Stimulated activated CD4-positive, alpha-beta T cell treated with anti-CD3 and anti-CD28 coated beads, Interleukin-12 subunit alpha, Interleukin-12 subunit beta, amount 100 ng/mL, for 48 hours (primary cell): ENCODE measurements around the gene ADCY4.

Source experiments
- DNase-seq, 3 donors: peaks; one replicate each; pipeline ENCODE4 v3.0.0-alpha.2; 2020; ENCODE audit warnings: low read depth in 2 of 3, low spot score in 1 of 3

ADCY4 gene

DNA sequence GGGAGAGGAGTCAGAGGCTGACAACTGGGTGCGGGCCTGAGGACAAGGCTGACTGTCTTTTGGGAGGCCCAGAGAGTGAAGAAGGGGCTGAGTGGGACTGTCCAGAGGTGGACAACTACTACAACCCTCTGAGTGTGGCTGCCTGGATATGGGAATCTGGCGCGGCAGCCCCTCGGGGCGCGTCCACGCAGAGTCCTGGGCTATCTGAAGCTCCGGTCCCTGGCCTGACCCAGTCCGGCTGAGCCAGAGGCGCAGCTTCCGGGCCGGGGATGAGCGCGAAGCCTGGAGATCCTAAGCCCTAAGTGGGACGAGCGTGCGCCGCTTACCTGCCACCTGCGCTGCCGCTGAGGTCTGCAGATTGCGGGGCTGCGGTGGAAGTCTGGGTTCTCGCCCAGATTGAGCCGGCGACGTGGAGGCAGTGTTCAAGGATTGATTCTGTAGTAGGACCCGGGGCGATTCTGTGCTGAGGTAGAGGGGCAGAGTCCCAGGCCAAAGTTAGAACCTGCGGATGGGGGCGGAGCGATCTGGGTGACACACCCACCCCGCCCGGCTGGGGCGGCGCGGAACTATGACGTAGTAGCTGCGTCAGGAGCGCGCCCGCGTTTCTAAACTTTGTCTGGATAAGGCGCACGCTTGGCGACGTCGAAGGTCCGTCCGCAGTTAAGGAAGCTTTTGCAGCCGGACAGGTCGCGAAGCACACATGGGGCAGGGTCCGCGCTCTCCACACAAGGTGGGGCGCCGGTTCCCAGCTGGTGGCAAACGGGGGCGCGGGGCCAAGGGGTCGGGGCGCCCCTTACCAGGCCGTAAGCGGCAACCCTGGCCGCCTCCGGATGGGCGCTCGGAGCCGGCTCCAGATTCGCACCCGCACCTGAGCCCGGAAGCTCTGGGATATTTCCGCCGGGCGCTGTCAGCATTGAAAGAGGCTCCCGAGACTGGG lies 35.3 kb downstream of the ADCY4 start, which contains the start of the genes DHRS1 and NOP9:
Gene DHRS1 (minus strand): TSS at position 526 of the 937 bp plus-strand sequence. CDS start 674 bp downstream, outside the sequence.
Gene NOP9 (plus strand): TSS at position 596 of the 937 bp plus-strand sequence. CDS start 105 bp downstream, at position 701.
- peak; percentile 88 to 95 (median 88) for DNase-seq

DNA sequence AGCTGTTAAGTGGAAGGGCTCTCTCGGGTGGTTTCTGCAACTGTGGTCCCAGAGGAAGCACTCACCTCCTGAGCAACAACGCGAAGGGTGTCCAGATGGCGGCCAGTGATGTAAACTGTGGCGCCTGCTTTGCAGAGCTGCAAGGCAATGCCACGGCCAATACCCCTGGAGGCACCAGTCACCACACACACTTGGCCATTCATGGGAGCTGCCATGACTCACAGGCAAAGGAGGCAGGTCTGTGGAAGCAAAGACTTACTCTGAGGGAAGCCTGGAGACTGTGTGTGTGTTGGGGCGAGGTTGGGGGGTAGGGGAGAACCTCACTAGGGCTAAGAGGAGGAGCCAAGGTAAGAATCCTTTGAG lies 36.0 kb downstream of the ADCY4 start:
- DNase-seq = no peak

DNA sequence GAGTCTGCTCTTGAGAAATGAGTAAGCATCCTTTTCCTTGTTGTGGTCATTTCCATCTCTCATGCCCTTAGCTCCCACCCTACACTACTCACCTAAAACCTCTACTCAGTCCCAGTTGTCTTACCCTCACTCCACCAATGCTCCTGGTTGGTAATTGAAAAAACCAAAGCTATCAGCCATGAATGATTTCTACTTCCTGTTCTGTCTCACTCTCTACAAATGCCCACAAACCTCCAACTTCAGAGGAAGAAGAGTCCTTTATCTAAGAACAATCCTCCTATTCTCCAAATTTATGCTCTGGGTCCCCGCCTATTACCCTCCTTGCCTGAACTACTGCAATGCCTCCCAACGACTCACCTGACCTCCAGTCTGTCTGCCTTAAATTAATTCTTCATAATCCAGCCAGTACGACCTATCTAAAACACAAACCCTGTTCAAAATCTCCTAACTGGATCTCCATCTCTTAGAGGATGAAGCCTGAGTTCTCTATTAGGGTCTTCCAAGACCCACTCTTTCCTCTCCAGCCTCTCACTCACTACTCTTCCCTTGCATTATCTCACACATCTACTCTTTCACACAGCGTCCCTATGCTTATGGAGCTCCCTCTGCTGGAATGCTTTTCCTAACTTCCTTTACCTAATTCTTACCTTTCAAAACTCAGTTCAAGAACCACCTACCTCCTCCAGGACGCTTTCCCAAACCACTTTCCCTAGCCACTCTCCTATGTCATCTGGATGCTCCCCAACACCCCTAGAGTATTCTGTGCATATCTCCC lies 37.5 kb downstream of the ADCY4 start:
- no peak for DNase-seq

DNA sequence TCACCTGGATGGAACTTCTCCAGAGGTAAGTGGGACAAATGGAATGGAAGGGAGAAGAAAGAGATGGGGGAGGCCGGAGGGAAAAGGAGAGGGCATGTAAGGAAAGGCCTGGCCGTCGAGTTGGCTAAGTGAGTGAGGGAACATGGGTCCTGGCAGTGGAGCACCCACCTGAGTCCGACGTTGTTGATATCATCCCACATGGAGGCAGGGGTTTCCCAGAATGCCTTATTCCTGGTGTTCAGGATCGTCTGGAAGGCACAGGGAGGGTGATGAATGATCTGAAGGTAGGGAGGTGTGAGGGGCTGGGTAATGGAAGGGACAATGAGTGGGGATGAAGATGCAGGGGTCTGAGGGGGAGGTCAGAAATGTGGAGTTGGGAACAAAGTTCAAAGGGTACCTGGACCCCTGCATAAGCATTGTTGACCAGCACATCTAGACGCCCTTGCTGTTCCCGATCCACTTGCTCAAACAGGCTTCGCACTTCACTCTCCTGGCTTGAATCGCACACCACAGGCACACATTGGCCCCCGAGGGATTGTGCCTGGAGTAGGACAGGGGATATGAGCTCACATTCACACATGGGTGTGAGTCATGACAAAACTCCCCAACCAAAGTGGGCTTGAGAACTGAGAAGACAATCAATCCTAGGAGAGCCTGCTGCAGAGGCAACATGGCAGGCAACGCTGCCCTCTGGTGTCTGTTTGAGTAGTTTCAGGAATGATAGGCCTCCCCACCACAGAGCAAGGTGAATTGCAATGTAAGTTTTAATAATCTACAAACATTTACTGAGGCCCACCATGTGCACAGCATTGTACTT lies 38.3 kb downstream of the ADCY4 start:
- peak; percentile 60 to 71 (median 62) for DNase-seq

DNA sequence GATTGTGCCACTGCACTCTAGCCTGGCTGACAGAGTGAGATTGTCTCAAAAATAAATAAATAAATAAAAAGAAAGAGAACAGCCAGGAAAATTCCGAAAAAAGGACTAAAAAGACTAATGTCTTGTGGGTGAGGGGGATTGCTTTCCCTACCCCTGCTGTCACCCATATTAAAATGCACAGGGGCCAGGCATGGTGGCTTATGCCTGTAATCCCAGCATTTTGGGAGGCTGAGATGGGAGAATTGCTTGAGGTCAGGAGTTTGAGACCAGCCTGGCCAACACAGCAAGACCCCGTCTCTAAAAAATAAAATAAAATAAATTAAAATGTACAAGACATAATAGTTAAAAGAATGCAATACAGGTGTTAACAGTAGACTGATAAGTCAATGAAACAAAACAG lies 41.3 kb downstream of the ADCY4 start:
- DNase-seq = no peak

DNA sequence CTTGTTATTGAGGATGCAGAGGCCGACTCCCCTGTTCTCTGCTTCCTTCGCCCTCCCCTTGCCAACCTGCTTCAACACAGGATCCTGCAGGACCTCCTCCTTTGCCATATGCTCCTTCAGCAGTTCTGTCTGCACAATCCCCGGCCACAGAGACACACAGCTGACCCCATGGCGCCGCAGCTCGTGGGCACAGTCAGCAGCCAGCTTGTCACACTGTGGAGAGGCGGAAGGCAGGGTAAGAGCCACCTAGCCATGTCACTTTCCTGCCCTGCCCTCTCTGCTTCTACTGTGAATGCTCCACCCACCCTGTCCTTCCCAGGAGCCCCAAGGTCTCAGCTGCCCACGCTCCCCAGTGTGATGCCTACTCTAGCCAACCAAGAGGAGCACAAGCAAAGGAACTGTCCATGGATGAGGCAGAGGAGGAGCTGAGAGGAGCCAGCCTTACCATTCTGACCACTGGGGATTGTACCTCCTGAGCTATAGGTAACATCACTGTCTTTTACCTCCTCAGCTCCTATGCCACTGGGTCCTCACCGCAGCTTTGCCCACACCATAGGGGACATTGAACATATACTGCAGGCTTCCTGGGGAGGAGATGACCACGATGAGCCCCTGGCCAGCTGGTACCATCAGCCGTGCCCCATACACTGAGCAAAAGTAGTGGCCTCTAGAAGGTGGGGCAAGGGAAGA lies 42.6 kb downstream of the ADCY4 start:
- DNase-seq = no peak

DNA sequence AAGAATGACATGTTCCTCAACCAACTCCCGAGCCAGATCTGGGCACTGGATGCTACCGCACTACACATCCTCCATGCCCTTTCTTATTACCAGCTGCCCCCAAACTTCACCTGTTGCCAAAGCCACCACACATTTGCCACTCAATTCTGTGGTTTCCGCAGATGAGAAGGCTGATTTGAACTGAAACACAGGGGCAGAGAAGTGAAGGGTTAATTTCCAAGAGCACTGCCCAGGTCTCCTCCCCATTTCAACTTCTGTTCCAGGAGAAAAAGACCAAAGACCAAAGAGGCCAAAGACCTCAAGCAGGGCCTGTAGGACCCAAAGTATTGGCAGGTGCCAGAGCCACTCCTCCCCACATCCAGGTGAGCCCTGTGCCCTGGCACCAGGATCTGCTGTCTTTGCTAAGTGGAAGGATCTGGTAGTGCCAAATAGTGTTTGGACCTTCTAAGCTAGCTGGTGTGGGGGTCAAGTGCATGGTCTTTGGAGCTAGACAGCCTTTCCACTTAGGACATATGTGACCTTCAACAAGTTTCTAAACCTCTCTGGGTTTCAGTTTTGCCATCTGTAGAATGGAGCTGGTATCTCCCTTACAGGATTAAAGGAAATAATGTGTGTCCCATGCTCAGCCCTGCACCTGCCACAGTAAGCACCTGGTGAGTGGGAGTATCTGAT lies 43.3 kb downstream of the ADCY4 start:
- DNase-seq = no peak

DNA sequence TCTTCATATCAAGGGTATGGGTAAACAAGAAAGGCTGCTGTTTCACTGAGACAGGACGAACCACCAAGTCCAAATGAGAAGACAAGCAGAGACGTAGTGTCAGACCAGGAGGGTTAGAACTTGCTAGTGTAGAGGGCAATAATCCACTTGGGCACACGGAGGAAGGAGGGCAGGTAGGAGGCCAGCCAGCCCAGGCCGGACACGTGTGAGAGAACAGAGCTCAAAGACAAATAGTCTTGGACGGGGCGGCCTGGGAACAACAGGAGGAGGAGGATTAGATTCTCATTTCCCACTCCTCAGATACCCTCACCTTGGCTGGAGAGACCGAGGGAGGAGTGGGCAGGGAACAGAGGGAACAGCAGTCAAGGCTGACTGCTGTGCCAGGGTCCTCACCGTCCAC lies 44.1 kb downstream of the ADCY4 start:
- DNase-seq = no peak

DNA sequence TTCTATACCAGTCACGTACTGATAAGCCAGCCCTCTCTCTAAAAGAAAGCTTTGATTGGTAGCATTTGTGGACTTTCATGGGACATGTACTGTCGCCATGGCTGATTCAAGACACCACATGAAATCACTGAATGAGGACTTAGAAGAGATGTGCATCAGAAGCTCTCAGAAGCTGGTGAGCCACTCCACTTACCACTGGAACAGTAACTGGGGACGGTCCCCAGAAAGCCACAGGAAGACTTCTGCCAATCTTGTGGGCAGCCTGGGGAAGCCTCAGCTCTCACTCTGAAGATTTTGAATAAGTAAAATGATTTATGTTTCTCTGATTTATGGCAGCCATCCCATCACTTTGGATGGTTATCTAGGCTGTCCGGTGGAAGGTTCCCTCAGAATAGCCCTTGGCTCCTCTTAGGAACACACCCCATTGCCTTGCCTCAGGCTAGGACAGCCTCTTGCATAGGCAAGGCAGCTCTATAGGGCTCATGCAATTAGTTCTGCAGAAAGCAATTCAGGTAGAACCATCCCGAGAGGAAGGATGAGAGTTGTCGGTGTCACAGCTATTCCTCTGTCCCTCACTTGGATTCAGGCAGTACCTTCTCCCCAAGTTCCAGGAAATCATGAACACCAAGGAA lies 45.1 kb downstream of the ADCY4 start:
- peak; percentile 56 to 70 (median 59) for DNase-seq

DNA sequence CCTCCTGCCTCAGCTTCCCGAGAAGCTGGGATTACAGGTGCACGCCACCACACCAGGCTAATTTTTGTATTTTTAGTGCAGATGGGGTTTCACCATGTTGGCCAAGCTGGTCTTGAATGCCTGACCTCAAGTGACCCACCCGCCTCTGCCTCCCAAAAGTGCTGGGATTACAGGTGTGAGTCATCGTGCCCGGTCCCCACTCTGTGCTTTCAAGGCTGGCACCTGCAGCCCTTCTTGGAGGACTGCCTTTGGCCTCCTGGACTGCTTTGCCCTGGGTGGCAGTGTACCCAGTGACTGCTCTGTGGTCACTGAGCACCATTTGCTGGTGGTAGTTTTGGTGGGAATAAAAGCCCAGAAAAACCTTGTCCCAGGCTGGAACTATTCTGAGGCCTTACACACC lies 47.9 kb downstream of the ADCY4 start:
- DNase-seq = no peak

DNA sequence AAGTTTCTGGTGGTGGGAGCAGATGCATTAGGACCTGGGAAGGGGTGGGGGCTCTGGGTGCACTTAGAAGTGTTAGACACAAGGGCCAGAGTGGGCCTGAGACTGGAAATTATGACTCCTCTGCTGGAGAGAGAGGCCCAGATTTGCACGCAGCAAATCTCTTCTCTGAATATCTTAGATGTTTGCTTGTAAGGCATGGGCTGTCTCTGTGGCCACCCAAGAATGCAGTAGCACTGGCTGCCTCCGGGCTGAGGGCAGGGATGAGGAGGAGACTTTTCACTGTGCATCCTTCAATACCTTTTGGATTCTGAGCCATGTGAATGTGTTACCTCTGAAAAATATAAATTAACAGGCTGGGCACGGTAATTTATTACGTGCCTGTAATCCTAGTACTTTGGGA lies 49.5 kb downstream of the ADCY4 start:
- DNase-seq = no peak

DNA sequence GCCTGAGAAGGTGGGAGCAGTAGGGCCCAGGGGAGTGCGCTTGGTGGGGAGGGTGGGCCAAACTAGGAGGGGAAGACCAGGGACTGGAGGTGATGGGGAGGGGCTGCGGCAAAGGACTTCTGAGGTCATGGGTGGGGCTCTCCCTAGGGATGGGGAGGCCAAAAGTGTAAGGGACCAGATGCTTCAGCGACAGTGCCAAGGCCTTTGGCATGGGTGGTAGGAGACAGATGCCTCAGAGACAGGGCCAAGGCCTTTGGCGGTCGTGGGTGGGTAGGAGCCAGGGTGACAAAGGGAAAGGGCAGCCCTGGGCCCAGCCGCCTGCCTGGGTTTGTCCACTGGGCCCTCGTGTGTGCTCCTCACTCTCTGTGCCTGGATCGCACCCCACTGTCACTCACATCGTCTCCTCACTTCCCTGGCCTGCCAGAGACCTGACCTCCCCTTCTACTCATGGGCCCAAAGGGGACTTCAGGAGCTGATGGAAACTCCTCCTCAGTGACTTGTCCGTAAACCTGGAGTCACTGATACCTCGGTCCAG lies 50.3 kb downstream of the ADCY4 start:
- DNase-seq = no peak

DNA sequence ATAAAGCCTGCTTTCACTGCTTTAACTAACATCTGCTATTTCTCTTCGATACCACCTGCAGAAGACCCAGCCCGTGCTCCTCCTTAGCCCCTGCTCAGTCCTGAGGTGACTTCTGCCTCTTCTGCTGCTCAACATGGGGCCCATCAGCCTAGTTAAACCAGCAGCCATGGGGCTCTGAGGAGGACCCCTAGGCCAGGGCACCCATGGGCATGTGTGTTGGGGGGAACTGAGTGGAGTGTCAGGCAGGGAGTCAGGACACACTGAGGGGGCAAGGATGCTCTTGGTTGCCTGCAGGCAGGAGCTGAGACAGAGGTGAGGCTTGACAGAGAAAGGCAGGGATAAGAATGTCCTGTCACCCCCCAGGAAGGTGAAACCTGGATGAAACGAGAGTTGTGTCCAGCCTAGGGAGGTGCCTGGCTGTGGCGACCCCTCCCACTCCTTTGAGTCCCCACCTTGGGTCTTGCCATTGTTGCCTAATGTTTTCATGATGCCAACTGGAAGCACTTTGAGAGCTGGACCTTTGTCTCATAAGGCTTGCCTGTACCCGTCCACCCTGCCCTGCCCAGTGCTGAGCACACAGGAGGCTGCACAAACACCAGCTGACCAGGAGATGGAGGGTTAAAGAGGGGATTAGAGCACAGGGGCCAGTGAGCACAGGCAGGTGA lies 50.9 kb downstream of the ADCY4 start:
- DNase-seq = no peak

DNA sequence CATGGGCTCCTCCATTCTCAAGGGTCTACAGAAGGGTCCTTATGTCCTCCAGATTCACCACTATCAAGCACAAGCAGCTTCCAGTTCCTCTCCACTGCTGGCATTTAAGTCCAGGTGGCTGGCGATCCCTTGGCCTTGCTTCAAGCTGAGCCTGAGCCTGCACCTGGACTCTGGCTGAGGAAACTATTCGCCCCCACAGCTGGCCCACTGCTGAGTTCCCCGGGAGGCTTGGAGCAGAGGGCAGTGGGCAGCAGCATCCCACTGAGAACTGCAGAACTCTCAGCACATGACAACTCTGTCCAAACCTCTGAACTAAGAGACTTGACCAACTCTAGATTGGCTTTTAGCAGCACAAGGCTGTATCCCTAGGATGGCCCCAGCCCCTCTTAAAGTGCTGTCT lies 52.1 kb downstream of the ADCY4 start:
- no peak for DNase-seq

DNA sequence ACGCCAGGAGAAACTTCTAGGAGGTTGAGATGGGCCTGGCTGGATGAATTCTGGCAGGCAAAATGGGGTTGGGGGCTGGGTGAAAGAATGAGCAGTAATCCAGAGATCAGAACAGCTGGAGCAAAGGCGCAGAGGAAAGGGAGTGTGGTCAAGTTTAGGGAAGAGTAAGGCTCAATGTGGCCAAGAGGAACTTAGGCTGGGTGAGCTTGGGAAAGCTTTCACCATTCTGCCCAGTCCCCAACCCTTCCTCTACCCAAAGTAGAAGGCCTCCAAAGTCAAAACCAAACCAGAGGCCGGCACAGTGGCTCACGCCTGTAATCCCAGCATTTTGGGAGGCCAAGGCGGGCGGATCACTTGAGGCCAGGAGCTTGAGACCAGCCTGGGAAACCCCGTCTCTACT lies 53.2 kb downstream of the ADCY4 start:
- DNase-seq = no peak

DNA sequence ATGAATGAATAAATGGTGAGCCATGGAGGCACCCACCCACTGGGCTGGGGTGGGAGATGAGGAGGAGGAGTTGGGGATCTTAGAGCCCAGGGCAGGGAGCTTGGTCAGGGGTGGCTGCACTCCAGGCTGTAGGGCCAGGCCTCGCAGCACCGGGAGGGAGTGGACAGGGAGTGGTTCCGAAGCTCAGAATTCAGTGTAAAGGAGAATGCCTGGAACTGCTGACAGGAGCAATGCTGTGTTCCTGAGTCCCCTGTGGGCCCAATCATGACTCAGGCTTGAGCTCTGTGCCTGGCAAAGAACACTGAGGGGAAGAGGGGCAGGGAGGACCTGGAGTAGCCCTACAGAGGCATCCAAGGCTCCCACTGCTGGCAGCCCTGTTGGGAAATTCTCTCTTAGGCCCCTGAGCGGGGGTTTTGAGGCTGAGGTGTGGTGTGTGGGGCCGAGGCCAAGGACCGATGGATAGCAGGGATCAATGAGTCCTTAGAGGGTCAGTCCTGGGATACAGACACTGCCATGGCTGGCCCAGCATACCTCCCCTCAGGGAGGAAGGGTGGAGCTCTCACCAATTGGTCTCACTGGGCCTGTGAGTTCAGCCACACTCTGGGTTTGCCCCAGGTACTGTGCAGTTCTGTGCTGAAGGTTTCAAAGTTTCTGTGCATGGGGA lies 53.9 kb downstream of the ADCY4 start:
- DNase-seq = no peak

DNA sequence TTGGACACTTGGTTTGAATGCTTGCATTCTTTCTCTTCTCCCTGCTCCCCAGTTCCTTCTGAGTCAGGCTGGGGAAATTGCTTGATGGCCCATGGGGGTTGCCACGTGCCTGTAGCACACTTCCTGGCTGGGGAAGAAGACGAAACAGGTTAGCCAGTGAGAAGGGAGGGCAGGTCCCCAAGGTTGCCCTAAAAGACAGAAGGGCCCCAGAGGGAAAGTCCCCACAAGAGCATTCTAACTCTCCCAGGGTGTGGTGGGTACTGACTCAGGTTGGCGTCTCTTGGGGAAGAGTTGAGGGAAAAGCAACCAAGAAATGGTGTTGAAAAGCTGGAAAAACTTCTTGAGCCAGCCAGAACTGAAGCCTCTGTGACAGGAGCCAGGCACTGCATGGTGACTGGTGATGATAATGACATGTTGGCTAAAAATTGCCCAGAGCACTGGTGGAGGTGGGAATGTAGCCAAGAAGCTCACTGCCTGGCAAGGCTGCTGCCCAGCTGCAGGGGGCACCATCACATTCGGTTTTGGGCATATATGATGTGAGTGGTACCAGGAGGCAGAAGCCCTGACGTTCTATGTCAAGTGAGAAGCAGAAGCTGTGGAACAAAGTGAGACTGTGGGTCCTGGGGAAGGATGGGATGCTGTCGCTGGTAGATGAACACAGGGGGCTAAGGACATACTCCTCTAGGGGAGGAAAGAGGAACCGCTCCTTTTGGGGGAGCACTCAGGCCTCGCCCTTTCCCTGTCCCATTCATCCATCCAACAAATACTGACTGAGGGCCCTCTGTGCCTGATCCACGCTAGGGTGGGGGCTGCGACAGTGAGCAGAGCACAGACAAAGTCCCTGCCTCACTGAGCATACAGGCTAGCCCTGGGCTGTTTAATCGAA lies 55.3 kb downstream of the ADCY4 start:
- peak; percentile 26 to 46 (median 37) for DNase-seq
